IPS-18a (cell line): ENCODE data around the gene NMT1.

Experiments
- H3K27ac ChIP-seq: one replicate; pipeline ENCODE4 v1.5.1; 2013; ENCODE audit warnings: low read length
- H3K27me3 ChIP-seq: one replicate; pipeline ENCODE4 v1.6.1; 2013; ENCODE audit warnings: mild to moderate bottlenecking, low read length; ENCODE audit not compliant: control insufficient read depth, insufficient read depth
- H3K36me3 ChIP-seq: one replicate; pipeline ENCODE4 v1.6.1; 2013; ENCODE audit warnings: low read depth, low read length; ENCODE audit not compliant: control insufficient read depth
- H3K4me1 ChIP-seq: one replicate; pipeline ENCODE4 v1.6.1; 2013; ENCODE audit warnings: low read depth, low read length; ENCODE audit not compliant: control insufficient read depth
- H3K4me3 ChIP-seq: one replicate; pipeline ENCODE4 v1.5.1; 2013; ENCODE audit warnings: low read length
- H3K9ac ChIP-seq: one replicate; pipeline ENCODE4 v1.6.1; 2013; ENCODE audit warnings: mild to moderate bottlenecking, low read length, moderate library complexity
- H3K9me3 ChIP-seq: one replicate; pipeline ENCODE4 v1.6.1; 2013; ENCODE audit warnings: low read depth, low read length; ENCODE audit not compliant: control insufficient read depth

The NMT1 gene

DNA sequence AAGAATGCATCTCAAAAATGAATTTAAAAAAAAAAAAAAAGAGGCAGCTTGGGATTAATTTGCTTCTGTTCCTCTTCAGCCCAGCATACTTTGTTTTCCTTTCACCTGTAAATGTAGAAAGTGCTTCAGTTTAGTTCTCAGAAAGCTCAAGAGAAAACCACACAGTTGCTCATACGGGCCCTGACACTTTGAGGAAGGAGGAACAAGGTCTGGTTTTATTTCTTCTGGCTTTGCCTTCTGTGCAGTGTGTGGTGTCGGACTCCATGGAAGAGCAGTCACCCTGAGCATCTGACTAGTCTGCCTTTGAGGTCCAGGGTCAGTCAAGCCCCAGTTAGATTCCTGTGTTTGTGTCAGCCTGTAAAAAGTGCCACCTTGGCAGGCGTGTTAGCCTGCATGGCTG is 27.6 kb downstream of the NMT1 start:
- Histone ChIP-seq H3K9me3 (no peaks in the 10 kb centered on the region), H3K27me3 (no peaks in the 10 kb centered on the region), H3K9ac (no peak overlapping the region), H3K36me3 (peaks cover 66% of the 10 kb centered on the region), H3K4me1 (peaks cover 8% of the 10 kb centered on the region), H3K27ac (no peak overlapping the region), H3K4me3 (no peak overlapping the region)

DNA sequence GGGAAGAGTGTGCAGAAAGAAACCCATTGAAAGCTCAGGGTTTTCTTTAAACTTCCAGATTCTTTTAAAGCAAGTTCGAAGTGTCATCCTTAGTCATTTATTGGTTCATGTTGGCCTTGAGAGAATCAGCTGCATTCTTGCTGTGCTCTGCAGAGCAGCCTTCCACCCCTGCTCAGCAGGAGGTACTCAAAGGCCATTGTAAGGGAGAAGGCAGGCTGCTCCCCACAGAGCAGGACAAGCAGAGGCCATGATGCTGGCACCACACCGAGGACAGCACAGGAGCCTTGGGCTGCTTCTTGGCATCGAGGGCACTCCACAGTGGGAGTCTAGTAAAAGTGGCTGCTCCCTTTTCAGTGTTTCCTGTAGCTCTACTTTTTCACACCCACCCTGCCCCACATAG is 29.6 kb downstream of the NMT1 start:
- Histone ChIP-seq H3K4me1 (peaks cover 8% of the 10 kb centered on the region), H3K36me3 (peaks cover 57% of the 10 kb centered on the region), H3K27me3 (no peaks in the 10 kb centered on the region), H3K27ac (no peak overlapping the region), H3K9ac (no peak overlapping the region), H3K9me3 (no peaks in the 10 kb centered on the region), H3K4me3 (peak overlapping the region; percentile 2)

DNA sequence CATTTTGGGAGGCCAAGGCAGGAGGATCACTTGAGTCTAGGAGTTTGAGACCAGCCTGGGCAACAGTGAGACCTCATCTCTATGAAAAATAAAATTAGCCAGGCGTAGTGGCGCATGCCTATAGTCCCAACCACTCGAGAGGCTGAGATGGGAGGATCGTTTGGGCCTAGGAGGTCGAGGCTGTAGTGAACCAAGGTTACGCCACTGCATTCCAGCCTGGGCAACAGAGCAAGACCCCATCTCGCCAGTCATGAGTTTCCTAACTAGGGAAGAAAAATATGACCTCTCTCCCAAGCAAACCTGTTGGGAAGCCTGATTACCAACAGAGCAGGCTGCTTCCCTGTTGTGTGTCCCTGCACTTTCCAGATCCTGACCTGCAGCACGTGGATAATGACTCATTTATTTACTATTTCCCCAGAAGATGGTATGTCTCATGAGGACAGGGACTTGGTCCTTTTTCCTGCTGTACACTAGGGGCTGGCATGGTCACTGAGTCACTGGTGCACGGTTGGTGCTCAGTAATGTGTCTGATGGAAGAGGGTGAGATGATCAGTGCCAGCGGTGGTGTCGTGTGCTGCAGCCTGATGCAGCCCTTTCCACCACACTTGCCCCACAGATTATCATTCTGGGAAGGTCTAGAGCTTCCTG is 30.8 kb downstream of the NMT1 start:
- no peak overlapping the region for H3K9ac ChIP-seq
- no peaks in the 10 kb centered on the region for H3K9me3 ChIP-seq
- no peak overlapping the region for H3K27ac ChIP-seq
- no peaks in the 10 kb centered on the region for H3K27me3 ChIP-seq
- H3K4me1 ChIP-seq, result peaks cover 8% of the 10 kb centered on the region
- H3K4me3 ChIP-seq, result no peak overlapping the region
- H3K36me3 ChIP-seq, result peaks cover 60% of the 10 kb centered on the region

DNA sequence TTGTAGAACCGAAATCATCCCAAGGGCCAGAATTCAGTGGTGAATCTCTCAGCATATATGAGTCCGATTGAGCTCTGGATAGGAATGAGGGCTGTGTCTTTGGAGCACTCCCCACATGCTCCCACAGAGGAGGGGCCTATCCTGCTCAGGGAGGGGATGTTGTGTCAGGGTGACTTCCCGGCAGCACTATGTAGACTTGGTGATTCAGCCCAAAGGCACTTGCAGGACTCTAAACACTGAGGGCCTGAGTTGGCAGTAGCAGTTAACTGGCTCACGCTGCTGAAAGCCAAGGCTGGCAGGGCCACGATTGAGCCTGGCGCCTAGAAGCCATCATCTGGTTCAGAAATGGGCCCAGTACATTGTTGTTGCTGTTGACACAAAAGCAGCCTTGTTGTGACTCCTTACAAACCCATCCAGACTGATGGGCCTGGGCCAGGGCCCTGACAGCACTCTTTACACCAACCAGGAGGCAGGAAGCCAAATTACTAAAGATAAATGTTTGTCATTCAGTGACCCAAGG is 31.9 kb downstream of the NMT1 start:
- H3K9me3 ChIP-seq, result no peaks in the 10 kb centered on the region
- no peaks in the 10 kb centered on the region for H3K27me3 ChIP-seq
- H3K4me1 ChIP-seq, result peaks cover 8% of the 10 kb centered on the region
- H3K4me3 ChIP-seq, result no peak overlapping the region
- no peak overlapping the region for H3K9ac ChIP-seq
- H3K36me3 ChIP-seq, result peaks cover 60% of the 10 kb centered on the region
- H3K27ac ChIP-seq, result no peak overlapping the region

DNA sequence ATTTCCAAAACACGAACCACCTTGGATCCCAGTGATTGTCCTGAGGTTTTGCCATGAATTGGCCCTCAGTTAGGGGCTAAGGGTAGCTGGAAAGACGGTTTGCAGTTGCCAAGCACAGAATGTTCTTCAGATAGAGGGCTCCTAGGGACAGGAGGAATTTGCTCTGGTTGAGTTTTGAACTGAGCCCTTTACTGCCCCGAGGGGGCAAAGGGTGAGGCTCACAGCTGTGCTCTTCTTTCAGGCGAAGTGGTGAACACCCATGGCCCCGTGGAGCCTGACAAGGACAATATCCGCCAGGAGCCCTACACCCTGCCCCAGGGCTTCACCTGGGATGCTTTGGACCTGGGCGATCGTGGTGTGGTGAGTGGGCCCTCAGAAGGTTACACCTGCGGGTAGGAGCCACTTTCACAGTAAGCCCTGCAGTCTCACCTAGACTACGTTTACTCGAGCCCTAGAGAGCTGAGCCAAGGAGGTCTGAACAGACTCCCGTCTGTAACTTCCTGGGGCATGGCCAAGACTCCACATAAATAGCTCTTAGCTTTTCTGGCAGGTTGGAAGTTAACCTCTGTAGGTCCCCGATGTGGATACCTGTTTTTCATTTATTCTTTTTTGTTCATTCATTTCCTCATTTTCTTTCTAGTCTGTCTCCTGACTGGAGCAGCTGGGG is 32.5 kb downstream of the NMT1 start:
- no peak overlapping the region for H3K27ac ChIP-seq
- H3K36me3 ChIP-seq, result peaks cover 62% of the 10 kb centered on the region
- H3K27me3 ChIP-seq, result no peaks in the 10 kb centered on the region
- no peak overlapping the region for H3K4me3 ChIP-seq
- no peak overlapping the region for H3K9ac ChIP-seq
- H3K4me1 ChIP-seq, result peaks cover 8% of the 10 kb centered on the region
- no peaks in the 10 kb centered on the region for H3K9me3 ChIP-seq

DNA sequence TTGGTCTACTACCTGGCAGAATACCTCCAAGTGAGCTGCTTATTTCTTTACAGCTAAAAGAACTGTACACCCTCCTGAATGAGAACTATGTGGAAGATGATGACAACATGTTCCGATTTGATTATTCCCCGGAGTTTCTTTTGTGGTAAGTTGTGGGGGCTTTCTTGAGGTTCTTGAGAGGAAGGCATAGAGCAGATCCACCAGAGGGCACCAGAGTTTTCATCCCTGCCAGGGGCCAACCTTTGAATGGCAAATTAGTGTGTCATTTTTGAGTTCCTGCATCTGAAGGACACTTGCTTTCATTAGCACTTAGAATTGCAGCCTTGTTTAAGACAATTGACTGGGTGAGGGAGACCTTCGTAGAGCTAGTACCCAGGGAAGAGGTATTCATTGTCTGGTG is 35.0 kb downstream of the NMT1 start:
- no peak overlapping the region for H3K27ac ChIP-seq
- no peak overlapping the region for H3K9ac ChIP-seq
- H3K36me3 ChIP-seq, result peaks cover 65% of the 10 kb centered on the region
- H3K27me3 ChIP-seq, result no peaks in the 10 kb centered on the region
- no peak overlapping the region for H3K4me3 ChIP-seq
- no peaks in the 10 kb centered on the region for H3K4me1 ChIP-seq
- no peaks in the 10 kb centered on the region for H3K9me3 ChIP-seq

DNA sequence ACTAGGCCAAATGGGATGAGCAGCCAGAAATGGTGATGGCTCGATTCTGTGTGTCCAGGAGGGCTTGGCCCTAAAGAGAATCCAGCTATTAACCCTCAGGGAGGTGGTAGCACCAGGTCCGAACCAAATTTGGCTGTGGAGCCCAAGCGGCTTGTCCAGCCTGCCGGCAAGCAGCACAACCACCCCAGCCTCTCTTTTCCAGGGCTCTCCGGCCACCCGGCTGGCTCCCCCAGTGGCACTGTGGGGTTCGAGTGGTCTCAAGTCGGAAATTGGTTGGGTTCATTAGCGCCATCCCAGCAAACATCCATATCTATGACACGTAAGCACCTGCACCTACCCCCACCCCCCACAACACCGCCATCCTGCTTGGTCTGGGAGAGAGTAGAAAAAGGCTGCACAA is 35.8 kb downstream of the NMT1 start:
- peaks cover 68% of the 10 kb centered on the region for H3K36me3 ChIP-seq
- no peak overlapping the region for H3K27ac ChIP-seq
- H3K27me3 ChIP-seq, result no peaks in the 10 kb centered on the region
- no peak overlapping the region for H3K4me3 ChIP-seq
- H3K9me3 ChIP-seq, result no peaks in the 10 kb centered on the region
- no peaks in the 10 kb centered on the region for H3K4me1 ChIP-seq
- H3K9ac ChIP-seq, result no peak overlapping the region

DNA sequence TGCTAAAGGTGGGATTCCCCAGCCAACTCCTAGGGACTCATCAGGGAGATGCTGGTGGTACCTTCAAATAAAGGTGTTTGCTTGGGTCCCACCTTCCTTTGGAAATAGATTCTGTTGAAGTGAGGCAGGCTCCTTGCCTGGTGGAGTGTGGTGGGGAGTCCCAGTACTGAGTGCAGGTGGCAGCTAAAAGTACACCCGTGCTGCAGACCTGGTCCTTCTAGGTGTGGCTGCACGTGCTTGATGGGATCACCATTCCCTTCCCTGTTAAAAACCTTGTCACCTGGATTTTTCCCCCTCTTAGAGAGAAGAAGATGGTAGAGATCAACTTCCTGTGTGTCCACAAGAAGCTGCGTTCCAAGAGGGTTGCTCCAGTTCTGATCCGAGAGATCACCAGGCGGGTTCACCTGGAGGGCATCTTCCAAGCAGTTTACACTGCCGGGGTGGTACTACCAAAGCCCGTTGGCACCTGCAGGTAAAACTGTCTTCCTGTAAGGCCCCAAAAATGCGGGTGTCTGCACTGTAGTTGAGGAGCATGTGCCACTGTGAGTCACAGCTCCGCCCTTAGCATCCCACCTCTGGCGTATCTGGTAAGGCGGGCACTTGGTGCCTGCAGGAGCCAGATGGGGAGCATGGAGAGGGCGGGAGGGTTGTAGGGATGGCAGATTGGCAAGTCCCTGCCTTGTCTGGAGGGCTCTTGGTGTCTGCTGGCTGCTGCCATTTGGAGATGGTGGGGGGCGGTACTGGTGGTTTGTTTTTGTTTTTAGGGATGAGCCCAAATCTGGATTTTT is 37.2 kb downstream of the NMT1 start:
- Histone ChIP-seq H3K27me3 (no peaks in the 10 kb centered on the region), H3K4me3 (no peak overlapping the region), H3K36me3 (peaks cover 71% of the 10 kb centered on the region), H3K27ac (no peak overlapping the region), H3K4me1 (no peaks in the 10 kb centered on the region), H3K9me3 (no peaks in the 10 kb centered on the region), H3K9ac (no peak overlapping the region)

DNA sequence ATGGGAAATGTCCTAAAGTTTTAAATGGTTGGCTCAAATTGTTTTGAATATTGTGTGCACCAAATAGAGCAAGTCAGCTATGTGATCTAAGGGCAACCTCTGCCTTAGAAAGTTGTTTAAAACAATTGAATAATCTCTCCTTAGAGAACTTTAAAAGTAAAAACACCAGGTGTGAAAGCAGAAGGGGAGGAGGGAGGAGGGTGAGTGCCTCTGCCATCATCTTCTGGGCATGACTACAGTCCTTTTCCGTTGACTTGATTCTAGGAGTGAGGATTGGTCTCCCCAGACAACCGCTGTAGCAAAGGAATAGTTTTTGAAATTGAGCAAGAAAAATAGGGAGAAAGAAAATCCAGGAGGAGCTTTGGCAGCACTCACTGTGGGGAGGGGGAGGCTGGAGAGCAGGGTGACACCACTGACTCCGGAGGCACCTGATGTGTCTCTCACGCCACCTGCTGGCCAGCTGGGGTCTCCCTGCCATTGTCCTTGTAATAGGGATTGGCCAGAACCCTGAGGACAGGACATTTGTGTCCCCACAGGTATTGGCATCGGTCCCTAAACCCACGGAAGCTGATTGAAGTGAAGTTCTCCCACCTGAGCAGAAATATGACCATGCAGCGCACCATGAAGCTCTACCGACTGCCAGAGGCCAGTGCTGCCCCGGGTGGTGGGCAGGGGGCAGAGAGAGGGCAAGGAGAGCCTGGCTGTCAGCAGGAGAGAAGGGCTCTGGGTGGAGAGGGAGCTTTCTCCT is 37.9 kb downstream of the NMT1 start:
- peaks cover 71% of the 10 kb centered on the region for H3K36me3 ChIP-seq
- H3K4me3 ChIP-seq, result no peak overlapping the region
- no peak overlapping the region for H3K27ac ChIP-seq
- H3K4me1 ChIP-seq, result no peaks in the 10 kb centered on the region
- H3K9ac ChIP-seq, result no peak overlapping the region
- no peaks in the 10 kb centered on the region for H3K27me3 ChIP-seq
- no peaks in the 10 kb centered on the region for H3K9me3 ChIP-seq

DNA sequence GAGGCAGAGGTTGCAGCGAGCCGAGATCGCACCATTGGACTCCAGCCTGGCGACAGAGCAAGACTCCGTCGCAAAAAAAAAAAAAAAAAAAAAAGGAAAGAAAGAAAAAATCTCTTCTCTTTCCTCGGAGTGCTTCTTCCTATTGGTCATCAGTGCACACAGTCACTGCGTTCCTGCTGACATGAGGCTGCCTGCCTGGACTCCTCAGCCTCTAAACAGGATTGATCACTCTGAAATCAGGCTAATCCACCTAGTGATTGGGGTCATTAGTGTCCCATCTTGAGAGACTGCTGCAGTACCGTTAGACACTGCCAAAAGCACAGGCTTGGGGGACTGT is 40.4 kb downstream of the NMT1 start:
- peaks cover 82% of the 10 kb centered on the region for H3K36me3 ChIP-seq
- no peak overlapping the region for H3K4me3 ChIP-seq
- no peaks in the 10 kb centered on the region for H3K27me3 ChIP-seq
- no peak overlapping the region for H3K27ac ChIP-seq
- no peak overlapping the region for H3K9ac ChIP-seq
- no peaks in the 10 kb centered on the region for H3K4me1 ChIP-seq
- H3K9me3 ChIP-seq, result no peaks in the 10 kb centered on the region
